HepG2 (cell line): ENCODE data around the gene MMP17. TPM values are rescaled to one million over a fixed set of nuclear protein-coding genes. Genes with fewer than 3 reads are reported as not detected.
A peak's percentile ranks its signal among the peaks of the same experiment; 100 is the strongest.

Experiments
- ATAC-seq: fragments of 200-7000 bp; cut with Tn5 transposase; 3 replicates; pipeline ENCODE4 v1.9.1; 2020; ENCODE audit warnings: mild to moderate bottlenecking, moderate library complexity
- BruUV-seq: library from RNA; stranded (reverse); fragments of 400-500 nt; replicated peaks from 2 replicates; lab custom pipeline; 2021; lab: Mats Ljungman, UMichigan
- CTCF ChIA-PET: fragments of 300-600 bp; formaldehyde crosslinking; extraction: SDS; loops from one replicate; lab custom pipeline; 2021; ENCODE audit warnings: low total read pairs, inconsistent platforms, low intra/inter-chr PET ratio; lab: Yijun Ruan, JAX
- POLR2A ChIA-PET: fragments of 350-600 bp; sonication (Branson Sonifier 250); formaldehyde crosslinking; loops from one replicate; lab custom pipeline; 2020; ENCODE audit warnings: antibody characterized with exemption, inconsistent platforms; lab: Yijun Ruan, JAX
- DNase-seq: peaks from one replicate; pipeline ENCODE4 v3.0.0-alpha.2; 2015; ENCODE audit warnings: low spot score
- FAIRE-seq: peaks from 3 replicates; lab custom pipeline; 2011; peaks lifted over from hg19 to GRCh38; lab: Jason Lieb, UNC
- H2AFZ ChIP-seq: one replicate; pipeline ENCODE4 v1.6.1; 2011; ENCODE audit warnings: low read length, inconsistent platforms
- H3K27ac ChIP-seq: fragments of 300-600 bp; 3 replicates; pipeline ENCODE4 v1.8.0; 2011; ENCODE audit warnings: mixed run types, mild to moderate bottlenecking, mixed read lengths, low read length, inconsistent platforms; ENCODE audit not compliant: insufficient read depth; ENCODE audit errors: extremely low read length
- H3K27me3 ChIP-seq, 2 experiments: fragments of 200-600 bp in 1 of 2; 2 replicates in 1 of 2; 3 replicates in 1 of 2; pipeline versions ENCODE4 v1.6.0 to v1.8.0; 2011; ENCODE audit warnings: low read length in 2 of 2, mild to moderate bottlenecking in 2 of 2, moderate library complexity in 2 of 2, inconsistent platforms in 1 of 2; ENCODE audit not compliant: insufficient read depth in 2 of 2, control insufficient read depth in 1 of 2
- H3K36me3 ChIP-seq, 2 experiments: fragments of 200-600 bp in 1 of 2; replicated peaks in 1 of 2; 2 replicates in 1 of 2; 3 replicates in 1 of 2; pipeline versions ENCODE4 v1.5.1 to v1.8.0; 2011; ENCODE audit warnings: low read length in 2 of 2, inconsistent platforms in 1 of 2; ENCODE audit not compliant: insufficient read depth in 2 of 2, control insufficient read depth in 1 of 2
- H3K4me1 ChIP-seq: 2 replicates; pipeline ENCODE4 v1.5.1; 2012; ENCODE audit warnings: low read length, inconsistent platforms; ENCODE audit not compliant: insufficient read depth
- H3K4me2 ChIP-seq: 2 replicates; pipeline ENCODE4 v1.6.0; 2011; ENCODE audit warnings: low read depth, low read length, inconsistent platforms
- H3K4me3 ChIP-seq, 3 experiments: fragments of 200-600 bp in 1 of 3; sonication (generic), shearing (Covaris generic) in 1 of 3; replicated peaks in 1 of 3; 2 replicates each; pipeline ENCODE4 v1.5.1; 2011 to 2016; ENCODE audit warnings: low read length in 3 of 3, inconsistent platforms in 2 of 3, low read depth in 2 of 3, mild to moderate bottlenecking in 2 of 3, control low read depth in 1 of 3, mixed read lengths in 1 of 3; ENCODE audit not compliant: insufficient read depth in 1 of 3
- H3K79me2 ChIP-seq: one replicate; pipeline ENCODE4 v1.6.1; 2011; ENCODE audit warnings: low read length, inconsistent platforms; ENCODE audit not compliant: insufficient read depth
- H3K9ac ChIP-seq: 2 replicates; pipeline ENCODE4 v1.6.0; 2011; ENCODE audit warnings: mild to moderate bottlenecking, low read depth, low read length, inconsistent platforms; ENCODE audit not compliant: insufficient read depth
- H3K9me3 ChIP-seq: 2 replicates; pipeline ENCODE4 v1.5.1; 2012; ENCODE audit warnings: mild to moderate bottlenecking, low read length
- H4K20me1 ChIP-seq: 2 replicates; pipeline ENCODE4 v1.6.0; 2011; ENCODE audit warnings: inconsistent platforms, mild to moderate bottlenecking, low read length, moderate library complexity; ENCODE audit not compliant: insufficient read depth
- GFI1 ChIP-seq: sonication (generic); formaldehyde crosslinking; IDR thresholded peaks from 2 replicates; pipeline ENCODE4 v1.5.0; 2020; ENCODE audit warnings: missing genetic modification reagents, mild to moderate bottlenecking, borderline replicate concordance
- IKZF1 ChIP-seq: fragments of 450-650 bp; IDR thresholded peaks from 2 replicates; pipeline ENCODE4 v1.7.1; 2016
- IRF1 ChIP-seq: sonication (generic); formaldehyde crosslinking; IDR thresholded peaks from 2 replicates; pipeline ENCODE4 v1.4.0; 2020; ENCODE audit warnings: low read depth, mild to moderate bottlenecking, missing genetic modification reagents
- KAT7 ChIP-seq: IDR thresholded peaks from 2 replicates; pipeline ENCODE4 v1.6.1; 2018; ENCODE audit warnings: borderline replicate concordance, missing compliant biosample characterization
- MEF2D ChIP-seq: sonication (generic); formaldehyde crosslinking; IDR thresholded peaks from 2 replicates; pipeline ENCODE4 v1.5.1; 2020; ENCODE audit warnings: mild to moderate bottlenecking, missing genetic modification reagents
- MIER2 ChIP-seq: IDR thresholded peaks from 2 replicates; pipeline ENCODE4 v1.6.1; 2016; ENCODE audit warnings: missing biosample characterization, missing genetic modification reagents
- NFE2 ChIP-seq: sonication (generic); formaldehyde crosslinking; IDR thresholded peaks from 2 replicates; pipeline ENCODE4 v1.4.0; 2020; ENCODE audit warnings: missing genetic modification reagents
- NFRKB ChIP-seq: fragments of 450-650 bp; IDR thresholded peaks from 2 replicates; pipeline ENCODE4 v1.6.1; 2017
- PHF20 ChIP-seq: sonication (generic); formaldehyde crosslinking; IDR thresholded peaks from 2 replicates; pipeline ENCODE4 v1.5.0; 2020; ENCODE audit warnings: mild to moderate bottlenecking, missing genetic modification reagents
- RFXAP ChIP-seq: sonication (generic); formaldehyde crosslinking; IDR thresholded peaks from 2 replicates; pipeline ENCODE4 v1.4.0; 2020; ENCODE audit warnings: missing genetic modification reagents, borderline replicate concordance
- ZBTB1 ChIP-seq: sonication (generic); formaldehyde crosslinking; IDR thresholded peaks from 2 replicates; pipeline ENCODE4 v1.4.0; 2020; ENCODE audit warnings: missing genetic modification reagents, borderline replicate concordance
- ZBTB37 ChIP-seq: sonication (generic); formaldehyde crosslinking; IDR thresholded peaks from 2 replicates; pipeline ENCODE4 v1.4.0; 2020; ENCODE audit warnings: mild to moderate bottlenecking, missing genetic modification reagents
- ZFP1 ChIP-seq: IDR thresholded peaks from 2 replicates; pipeline ENCODE4 v1.6.1; 2016
- ZNF766 ChIP-seq: sonication (generic); formaldehyde crosslinking; IDR thresholded peaks from 2 replicates; pipeline ENCODE4 v1.5.0; 2020; ENCODE audit warnings: missing genetic modification reagents, borderline replicate concordance
- ZSCAN30 ChIP-seq: sonication (generic); formaldehyde crosslinking; IDR thresholded peaks from 2 replicates; pipeline ENCODE4 v1.5.0; 2020; ENCODE audit warnings: mild to moderate bottlenecking, missing genetic modification reagents
- WGBS: methylation state at CpG from one replicate; pipeline ENCODE4 v1.1.6; 2017; ENCODE audit warnings: low lambda C conversion rate; 5-methylcytosine and 5-hydroxymethylcytosine counted together
- in situ Hi-C: cut with HindIII; loops from 2 replicates; pipeline ENCODE4 v1.10.0; 2017; ENCODE audit warnings: low pct_unique_long_range_greater_than_20kb; ENCODE audit not compliant: extremely low pct_ligation_motif_present
- intact Hi-C: fragments of 100-400 bp; cut with micrococcal nuclease; formaldehyde crosslinking; loops from one replicate; pipeline ENCODE4 v1.10.0; 2022; ENCODE audit not compliant: unreplicated experiment
- polyA plus RNA-seq, 8 experiments: library from polyadenylated mRNA; depleted of rRNA in 3 of 8; stranded (reverse) in 7 of 8; unstranded in 1 of 8; fragments of >200 nt; fragmentation: Illumina TruSeq in 4 of 8; extraction: Trizol in 4 of 8; gene quantifications; 2 replicates each; pipeline versions ENCODE4 v1.2.1 to v1.2.3, GENCODE V29; 2011 to 2016; ENCODE audit warnings: low read depth in 4 of 8, missing spikeins in 1 of 8, mixed read lengths in 1 of 8; ENCODE audit not compliant: insufficient read depth in 1 of 8
- total RNA-seq, 5 experiments: library from RNA; depleted of rRNA; stranded (reverse); fragments of >200 nt; fragmentation: Illumina TruSeq; extraction: Trizol; gene quantifications; 2 replicates each; pipeline ENCODE4 v1.2.3, GENCODE V29; 2016; ENCODE audit warnings: low read depth in 1 of 5

MMP17 gene
- total and polyA plus RNA-seq, 2 of the 13 experiments (the other 11 are each of a cell fraction or from before 2014, with no cell fraction given), result 0.55 to 0.80 TPM

GRCh38 chr12:131855521-131856142 is 27.4 kb downstream of the MMP17 start (continued):
- TF ChIP-seq ZSCAN30 (CRISPR knock-in tag) (no peak), PHF20 (CRISPR knock-in tag) (no peak), ZBTB1 (CRISPR knock-in tag) (no peak), ZNF766 (CRISPR knock-in tag) (no peak), MEF2D (no peak), NFE2 (CRISPR knock-in tag) (no peak), NFRKB (no peak), MIER2 (no peak), GFI1 (CRISPR knock-in tag) (no peak)

- 77% methylated on average over 10 of the region's 10 CpGs for WGBS
- no peak for ATAC-seq
- no TSS peak for BruUV-seq
- intact Hi-C loops (no loop called here), in situ Hi-C loops (no loop called here)
- H3K9me3 ChIP-seq, result no peaks in the 10 kb centered on the region
- H3K4me3 ChIP-seq, result no peak overlapping the region
- no peak overlapping the region for H3K4me2 ChIP-seq
- no peak for FAIRE-seq
- no peaks in the 10 kb centered on the region for H3K36me3 ChIP-seq
- H3K4me1 ChIP-seq, result peaks cover 87% of the 10 kb centered on the region
- H3K79me2 ChIP-seq, result no peaks in the 10 kb centered on the region
- H2AFZ ChIP-seq, result no peak overlapping the region
- H3K27ac ChIP-seq, result no peak overlapping the region
- CTCF ChIA-PET, result no interaction called here
- H3K9ac ChIP-seq, result no peak overlapping the region
- POLR2A ChIA-PET, result no interaction called here
- no peak for DNase-seq
- peaks cover 11 to 28% of the 10 kb centered on the region in 2 experiments for H3K27me3 ChIP-seq
- no peaks in the 10 kb centered on the region for H4K20me1 ChIP-seq
- TF ChIP-seq RFXAP (CRISPR knock-in tag) (no peak), NFRKB (no peak), KAT7 (no peak), IRF1 (CRISPR knock-in tag) (no peak), ZFP1 (CRISPR knock-in tag) (no peak), IKZF1 (0 out of 2 replicates have a peak, but pooled peaks have one; percentile 36), ZBTB37 (CRISPR knock-in tag) (no peak)
These were observed 28.3 kb downstream of the MMP17 start for GRCh38 chr12:131856366-131857097.
